SK-N-SH (cell line): ENCODE data around the gene CDH13. TPM values are rescaled to one million over a fixed set of nuclear protein-coding genes. Genes with fewer than 3 reads are reported as not detected.

Experiments
- CTCF ChIA-PET: fragments of 300-600, 350-600 bp; formaldehyde crosslinking; extraction: SDS; loops from one replicate; lab custom pipeline; 2021; lab: Yijun Ruan, JAX
- POLR2A ChIA-PET: fragments of 350-600 bp; sonication (Branson Sonifier 250); formaldehyde crosslinking; extraction: SDS; loops from one replicate; lab custom pipeline; 2020; ENCODE audit warnings: antibody characterized with exemption, inconsistent platforms; lab: Yijun Ruan, JAX
- DNase-seq: peaks from one replicate; pipeline ENCODE4 v3.0.0; 2012
- H2AFZ ChIP-seq: fragments of 200-600 bp; sonication (generic); 2 replicates; pipeline ENCODE4 v1.8.1; 2016; ENCODE audit warnings: antibody characterized with exemption, mild to moderate bottlenecking, low read depth
- H3F3A ChIP-seq: fragments of 200-600 bp; sonication (generic); replicated peaks from 2 replicates; pipeline ENCODE3; 2016; ENCODE audit warnings: antibody characterized with exemption, mild to moderate bottlenecking; ENCODE audit not compliant: insufficient read depth
- H3K27ac ChIP-seq, 2 experiments: fragments of 200-500 bp in 1 of 2; fragments of 200-600 bp in 1 of 2; sonication (Bioruptor generic) in 1 of 2; sonication (generic), shearing (Covaris generic) in 1 of 2; 2 replicates each; pipeline versions ENCODE4 v1.5.1 to v1.6.1; 2014 to 2016; ENCODE audit warnings: low read depth in 2 of 2, inconsistent platforms in 1 of 2, low read length in 1 of 2, mild to moderate bottlenecking in 1 of 2, mixed read lengths in 1 of 2
- H3K27me3 ChIP-seq: fragments of 200-600 bp; sonication (generic), shearing (Covaris generic); 2 replicates; pipeline ENCODE4 v1.6.1; 2016; ENCODE audit warnings: mixed run types; ENCODE audit not compliant: insufficient read depth
- H3K36me3 ChIP-seq, 2 experiments: fragments of 200-500 bp in 1 of 2; fragments of 200-600 bp in 1 of 2; sonication (Bioruptor generic) in 1 of 2; sonication (generic) in 1 of 2; replicated peaks in 1 of 2; 2 replicates each; pipeline versions ENCODE3 to v1.5.1; 2014 to 2016; ENCODE audit warnings: low read length in 1 of 2, mild to moderate bottlenecking in 1 of 2; ENCODE audit not compliant: insufficient read depth in 2 of 2, control insufficient read depth in 1 of 2
- H3K4me1 ChIP-seq, 2 experiments: fragments of 200-500 bp in 1 of 2; fragments of 200-600 bp in 1 of 2; sonication (Bioruptor generic) in 1 of 2; sonication (generic), shearing (Covaris generic) in 1 of 2; 2 replicates each; pipeline versions ENCODE4 v1.5.1 to v1.6.1; 2014 to 2016; ENCODE audit warnings: low read depth in 1 of 2, low read length in 1 of 2, mixed run types in 1 of 2; ENCODE audit not compliant: insufficient read depth in 2 of 2, control insufficient read depth in 1 of 2
- H3K4me2 ChIP-seq: fragments of 200-600 bp; sonication (generic), shearing (Covaris generic); 2 replicates; pipeline ENCODE4 v1.6.1; 2017; ENCODE audit warnings: mixed run types
- H3K4me3 ChIP-seq, 2 experiments: fragments of 200-500 bp in 1 of 2; fragments of 200-600 bp in 1 of 2; sonication (Bioruptor generic) in 1 of 2; sonication (generic), shearing (Covaris generic) in 1 of 2; 2 replicates each; pipeline versions ENCODE4 v1.5.1 to v1.8.1; 2014 to 2016; ENCODE audit warnings: low read depth in 2 of 2, inconsistent platforms in 1 of 2, low read length in 1 of 2, mild to moderate bottlenecking in 1 of 2, mixed read lengths in 1 of 2, moderate library complexity in 1 of 2
- H3K79me2 ChIP-seq: fragments of 200-600 bp; sonication (generic); 2 replicates; pipeline ENCODE4 v1.8.1; 2017; ENCODE audit warnings: mild to moderate bottlenecking; ENCODE audit not compliant: insufficient read depth
- H3K9ac ChIP-seq: fragments of 200-600 bp; sonication (generic); 2 replicates; pipeline ENCODE4 v1.6.1; 2017; ENCODE audit warnings: mixed run types
- H3K9me2 ChIP-seq: fragments of 200-600 bp; sonication (generic); 2 replicates; pipeline ENCODE4 v1.6.1; 2017; ENCODE audit warnings: mixed run types
- H3K9me3 ChIP-seq: fragments of 200-600 bp; sonication (generic); 2 replicates; pipeline ENCODE4 v1.6.1; 2017; ENCODE audit warnings: mixed run types, mild to moderate bottlenecking, moderate library complexity
- H4K20me1 ChIP-seq: fragments of 200-600 bp; sonication (generic); 2 replicates; pipeline ENCODE4 v1.6.1; 2017; ENCODE audit warnings: mild to moderate bottlenecking, mixed run types; ENCODE audit not compliant: insufficient read depth
- CHD2 ChIP-seq: fragments of 150-350 bp; IDR thresholded peaks from 2 replicates; pipeline ENCODE4 v1.6.1; 2018; ENCODE audit warnings: low read length; ENCODE audit not compliant: partially characterized antibody
- EZH2phosphoT487 ChIP-seq: fragments of 200-600 bp; sonication (generic); IDR thresholded peaks from 2 replicates; pipeline ENCODE4 v1.6.1; 2017; ENCODE audit warnings: low read depth, mixed run types, mild to moderate bottlenecking, antibody characterized with exemption, moderate library complexity, borderline replicate concordance
- FOXJ3 ChIP-seq: sonication (generic); formaldehyde crosslinking; IDR thresholded peaks from 2 replicates; pipeline ENCODE4 v1.5.1; 2020; ENCODE audit warnings: mild to moderate bottlenecking, missing genetic modification reagents
- FOXM1 ChIP-seq: IDR thresholded peaks from 2 replicates; pipeline ENCODE4 v1.4.0; 2012; ENCODE audit warnings: low read depth, mild to moderate bottlenecking
- GATA2 ChIP-seq: sonication (generic); formaldehyde crosslinking; IDR thresholded peaks from 2 replicates; pipeline ENCODE4 v1.5.0; 2020; ENCODE audit warnings: mild to moderate bottlenecking, missing genetic modification reagents
- JUND ChIP-seq: IDR thresholded peaks from 2 replicates; pipeline ENCODE4 v1.4.0; 2012
- MEF2A ChIP-seq: IDR thresholded peaks from 2 replicates; pipeline ENCODE4 v1.4.0; 2012; ENCODE audit warnings: low read depth, borderline replicate concordance
- NRF1 ChIP-seq: IDR thresholded peaks from 2 replicates; pipeline ENCODE4 v1.6.1; 2012; ENCODE audit warnings: low read depth, mild to moderate bottlenecking, low read length
- POLR2AphosphoS5 ChIP-seq: IDR thresholded peaks from 2 replicates; pipeline ENCODE4 v1.6.1; 2012; ENCODE audit warnings: low read depth, low read length
- SMC3 ChIP-seq: IDR thresholded peaks from 2 replicates; pipeline ENCODE4 v1.6.1; 2012; ENCODE audit warnings: low read depth, low read length, improper control_type of control experiment
- TCF12 ChIP-seq: IDR thresholded peaks from 2 replicates; pipeline ENCODE4 v1.4.0; 2012
- USF2 ChIP-seq: fragments of 150-350 bp; IDR thresholded peaks from 2 replicates; pipeline ENCODE4 v1.6.1; 2017; ENCODE audit warnings: antibody characterized with exemption, low read length, low read depth, borderline replicate concordance
- ZBTB33 ChIP-seq: IDR thresholded peaks from 2 replicates; pipeline ENCODE4 v1.4.0; 2012; ENCODE audit warnings: low read depth, borderline replicate concordance
- WGBS: methylation state at CpG from one replicate; pipeline ENCODE4 v1.1.6; 2017; ENCODE audit warnings: low lambda C conversion rate; 5-methylcytosine and 5-hydroxymethylcytosine counted together
- polyA plus RNA-seq, 3 experiments: library from polyadenylated mRNA; depleted of rRNA; stranded (reverse); fragments of >200 nt; gene quantifications; 2 replicates each; pipeline ENCODE4 v1.2.3, GENCODE V29; 2012
- TF ChIP-seq, protein P1 (sequence below): fragments of 200-600 bp; sonication (generic); IDR thresholded peaks from 2 replicates; pipeline ENCODE4 v1.6.1; 2017; ENCODE audit warnings: antibody characterized with exemption, mild to moderate bottlenecking, moderate library complexity

The CDH13 gene
- polyA plus RNA-seq, 1 of the 3 experiments (the other 2 are of a cell fraction), result 93.0 TPM

GRCh38 chr16:82585675-82586074 is 41.1 kb upstream of the CDH13 start:
- H3K4me2 ChIP-seq, result no peak overlapping the region
- CTCF ChIA-PET, result interaction anchor here (0.6 kb wide), 1 partner anchor 10 kb away, joined by 3 read pairs; no protein-coding TSS in a partner anchor
- TF ChIP-seq FOXM1 (no peak), TCF12 (no peak), ZBTB33 (no peak), USF2 (no peak), GATA2 (no peak), NRF1 (no peak), EZH2phosphoT487 (no peak), SMC3 (no peak), FOXJ3 (CRISPR knock-in tag) (no peak), JUND (no peak)

GRCh38 chr16:82586130-82586529 is 40.6 kb upstream of the CDH13 start:
- Histone ChIP-seq H4K20me1 (no peaks in the 10 kb centered on the region), H3K4me1 (no peaks in the 10 kb centered on the region), H3K27me3 (no peaks in the 10 kb centered on the region; the same call in 1 of the 2 replicates), H3K79me2 (no peaks in the 10 kb centered on the region), H3K27ac (no peak overlapping the region), H3K4me2 (no peak overlapping the region), H3K36me3 (no peaks in the 10 kb centered on the region), H3K9ac (no peak overlapping the region), H3K9me3 (no peaks in the 10 kb centered on the region), H3F3A (no peaks in the 10 kb centered on the region), H3K4me3 (no peak overlapping the region), H3K9me2 (no peaks in the 10 kb centered on the region), H2AFZ (no peak overlapping the region)
- ChIA-PET CTCF (no interaction called here), POLR2A (no interaction called here)
- DNase-seq, result no peak
- TF ChIP-seq EZH2phosphoT487, result no peak
- no peak for TF ChIP-seq TCF12
- TF ChIP-seq, protein P1, sequence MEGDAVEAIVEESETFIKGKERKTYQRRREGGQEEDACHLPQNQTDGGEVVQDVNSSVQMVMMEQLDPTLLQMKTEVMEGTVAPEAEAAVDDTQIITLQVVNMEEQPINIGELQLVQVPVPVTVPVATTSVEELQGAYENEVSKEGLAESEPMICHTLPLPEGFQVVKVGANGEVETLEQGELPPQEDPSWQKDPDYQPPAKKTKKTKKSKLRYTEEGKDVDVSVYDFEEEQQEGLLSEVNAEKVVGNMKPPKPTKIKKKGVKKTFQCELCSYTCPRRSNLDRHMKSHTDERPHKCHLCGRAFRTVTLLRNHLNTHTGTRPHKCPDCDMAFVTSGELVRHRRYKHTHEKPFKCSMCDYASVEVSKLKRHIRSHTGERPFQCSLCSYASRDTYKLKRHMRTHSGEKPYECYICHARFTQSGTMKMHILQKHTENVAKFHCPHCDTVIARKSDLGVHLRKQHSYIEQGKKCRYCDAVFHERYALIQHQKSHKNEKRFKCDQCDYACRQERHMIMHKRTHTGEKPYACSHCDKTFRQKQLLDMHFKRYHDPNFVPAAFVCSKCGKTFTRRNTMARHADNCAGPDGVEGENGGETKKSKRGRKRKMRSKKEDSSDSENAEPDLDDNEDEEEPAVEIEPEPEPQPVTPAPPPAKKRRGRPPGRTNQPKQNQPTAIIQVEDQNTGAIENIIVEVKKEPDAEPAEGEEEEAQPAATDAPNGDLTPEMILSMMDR, result no peak
- no peak for TF ChIP-seq USF2
- TF ChIP-seq ZBTB33, result no peak
- no peak for TF ChIP-seq CHD2
- no peak for TF ChIP-seq FOXJ3 (CRISPR knock-in tag)
- no peak for TF ChIP-seq POLR2AphosphoS5
- TF ChIP-seq MEF2A, result no peak
- no peak for TF ChIP-seq JUND

More at GRCh38 chr16:82585675-82586074, 41.1 kb upstream of the CDH13 start:
- Histone ChIP-seq H3K9me2 (no peaks in the 10 kb centered on the region), H3K4me1 (no peaks in the 10 kb centered on the region), H3K36me3 (no peaks in the 10 kb centered on the region), H3K9me3 (no peaks in the 10 kb centered on the region), H4K20me1 (no peaks in the 10 kb centered on the region), H3K27ac (no peak overlapping the region), H2AFZ (no peak overlapping the region), H3K79me2 (no peaks in the 10 kb centered on the region), H3K9ac (no peak overlapping the region), H3K27me3 (no peaks in the 10 kb centered on the region; the same call in 1 of the 2 replicates), H3F3A (no peaks in the 10 kb centered on the region), H3K4me3 (no peak overlapping the region)
- POLR2A ChIA-PET, result no interaction called here
- 47% methylated on average over 6 of the region's 6 CpGs for WGBS
- no peak for DNase-seq
